HEK293T (cell line): ENCODE results near the gene CHCHD3.

Experiments used
- CTCF ChIA-PET: fragments of 350-600 bp; formaldehyde crosslinking; extraction: SDS; loops from one replicate; lab custom pipeline; 2021; ENCODE audit warnings: antibody characterized with exemption, inconsistent platforms; lab: Yijun Ruan, JAX
- POLR2A ChIA-PET: fragments of 350-600 bp; formaldehyde crosslinking; extraction: SDS; loops from one replicate; lab custom pipeline; 2020; ENCODE audit warnings: antibody characterized with exemption, inconsistent platforms; lab: Yijun Ruan, JAX
- DNase-seq: peaks from one replicate; pipeline ENCODE4 v3.0.0; 2012; ENCODE audit warnings: mixed read lengths; ENCODE audit errors: extremely low spot score
- ARNT ChIP-seq: fragments of 450-650 bp; IDR thresholded peaks from 2 replicates; pipeline ENCODE4 v1.6.1; 2017; ENCODE audit warnings: mild to moderate bottlenecking
- BHLHE40 ChIP-seq: fragments of 450-650 bp; IDR thresholded peaks from 2 replicates; pipeline ENCODE4 v1.6.1; 2016; ENCODE audit warnings: mild to moderate bottlenecking, moderate library complexity, borderline replicate concordance
- CTBP1 ChIP-seq: fragments of 450-650 bp; IDR thresholded peaks from 2 replicates; pipeline ENCODE4 v1.6.1; 2016; ENCODE audit warnings: borderline replicate concordance
- ELF4 ChIP-seq: fragments of 450-650 bp; IDR thresholded peaks from 2 replicates; pipeline ENCODE4 v1.6.1; 2017; ENCODE audit warnings: antibody characterized with exemption
- FOXA1 ChIP-seq: fragments of 450-650 bp; IDR thresholded peaks from 2 replicates; pipeline ENCODE4 v1.6.1; 2016; ENCODE audit warnings: mild to moderate bottlenecking
- FOXK2 ChIP-seq: fragments of 450-650 bp; IDR thresholded peaks from 2 replicates; pipeline ENCODE4 v1.6.1; 2016; ENCODE audit warnings: mild to moderate bottlenecking
- FOXM1 ChIP-seq: fragments of 450-650 bp; IDR thresholded peaks from 2 replicates; pipeline ENCODE4 v1.6.1; 2017; ENCODE audit warnings: mild to moderate bottlenecking, borderline replicate concordance
- HDGF ChIP-seq: fragments of 450-650 bp; IDR thresholded peaks from 2 replicates; pipeline ENCODE4 v1.6.1; 2017; ENCODE audit warnings: antibody characterized with exemption, borderline replicate concordance
- L3MBTL2 ChIP-seq: fragments of 450-650 bp; conservative IDR thresholded peaks from 2 replicates; pipeline ENCODE4 v1.6.1; 2016; ENCODE audit warnings: mild to moderate bottlenecking
- LEF1 ChIP-seq: fragments of 450-650 bp; IDR thresholded peaks from 2 replicates; pipeline ENCODE4 v1.6.1; 2017; ENCODE audit warnings: mild to moderate bottlenecking, borderline replicate concordance
- NFRKB ChIP-seq: fragments of 450-650 bp; IDR thresholded peaks from 2 replicates; pipeline ENCODE4 v1.6.1; 2016; ENCODE audit warnings: mild to moderate bottlenecking, moderate library complexity
- PKNOX1 ChIP-seq: fragments of 450-650 bp; IDR thresholded peaks from 2 replicates; pipeline ENCODE4 v1.6.1; 2016
- SP1 ChIP-seq: fragments of 450-650 bp; IDR thresholded peaks from 2 replicates; pipeline ENCODE4 v1.6.1; 2017
- SUZ12 ChIP-seq: fragments of 450-650 bp; IDR thresholded peaks from 2 replicates; pipeline ENCODE4 v1.6.1; 2016; ENCODE audit warnings: mild to moderate bottlenecking
- TARDBP ChIP-seq: fragments of 450-650 bp; IDR thresholded peaks from 2 replicates; pipeline ENCODE4 v1.6.1; 2016
- ZNF384 ChIP-seq: fragments of 450-650 bp; IDR thresholded peaks from 2 replicates; pipeline ENCODE4 v1.6.1; 2016

The CHCHD3 gene

GRCh38 chr7:133003052-133003910 is 78.6 kb downstream of the CHCHD3 start:
- ChIA-PET POLR2A (interaction anchor here (0.6 kb wide), 1 partner anchor 19 kb away, joined by 3 read pairs; no protein-coding TSS in a partner anchor), CTCF (no interaction called here)
- DNase-seq: no peak
- TF ChIP-seq HDGF: no peak
- TF ChIP-seq LEF1: no peak
- no peak for TF ChIP-seq CTBP1
- TF ChIP-seq SUZ12: no peak
- no peak for TF ChIP-seq ARNT
- no peak for TF ChIP-seq FOXA1
- TF ChIP-seq NFRKB: no peak
- no peak for TF ChIP-seq SP1
- TF ChIP-seq ELF4: no peak
- no peak for TF ChIP-seq ZNF384
- no peak for TF ChIP-seq BHLHE40
- no peak for TF ChIP-seq TARDBP
- TF ChIP-seq L3MBTL2: no peak
- TF ChIP-seq PKNOX1: no peak
- TF ChIP-seq FOXM1: no peak
- no peak for TF ChIP-seq FOXK2

- ChIA-PET POLR2A (no interaction called here), CTCF (interaction anchor here (0.6 kb wide), 1 partner anchor 1252 kb away, joined by 3 read pairs; no protein-coding TSS in a partner anchor)
- no peak for DNase-seq
- no peak for TF ChIP-seq LEF1
- TF ChIP-seq FOXM1: no peak
Observed at GRCh38 chr7:133001727-133002126, 80.2 kb downstream of the CHCHD3 start.

GRCh38 chr7:132999845-133000244 is 82.0 kb downstream of the CHCHD3 start:
- no peak for TF ChIP-seq ZNF384
- no peak for TF ChIP-seq PKNOX1
- TF ChIP-seq LEF1: no peak
- no peak for TF ChIP-seq FOXK2
- no peak for TF ChIP-seq FOXM1
- no peak for TF ChIP-seq TARDBP
- no peak for TF ChIP-seq SP1
- no peak for TF ChIP-seq SUZ12
- TF ChIP-seq FOXA1: no peak
- TF ChIP-seq NFRKB: no peak
- no peak for TF ChIP-seq BHLHE40
- TF ChIP-seq ELF4: no peak
- no peak for TF ChIP-seq ARNT
- DNase-seq: no peak
- ChIA-PET CTCF (no interaction called here), POLR2A (no interaction called here)

- CTCF ChIA-PET: interaction anchor here (0.7 kb wide), 1 partner anchor 18 kb away, joined by 3 read pairs; no protein-coding TSS in a partner anchor
- TF ChIP-seq TARDBP (no peak), FOXA1 (no peak), PKNOX1 (no peak), HDGF (no peak), CTBP1 (no peak), SUZ12 (no peak), ZNF384 (no peak), FOXM1 (no peak), FOXK2 (no peak), LEF1 (no peak), BHLHE40 (no peak), NFRKB (no peak), L3MBTL2 (no peak), ARNT (no peak), SP1 (no peak)
- no peak for DNase-seq
- POLR2A ChIA-PET: no interaction called here
Observed at GRCh38 chr7:132998763-132999162, 83.1 kb downstream of the CHCHD3 start.

GRCh38 chr7:132997505-132997904 is 84.4 kb downstream of the CHCHD3 start:
- ChIA-PET POLR2A (no interaction called here), CTCF (no interaction called here)
- TF ChIP-seq ZNF384 (peak; percentile 82), BHLHE40 (no peak), CTBP1 (no peak), NFRKB (no peak), ELF4 (no peak), ARNT (no peak), SUZ12 (no peak)
- DNase-seq: no peak
